Measurements from ENCODE around the gene NDEL1.

NDEL1 gene

GRCh38 chr17:8488901-8489300 lies 53.2 kb downstream of the NDEL1 start:
- no peak for DNase-seq (ENCODE audit: low spot score in 2 of 2)
- H3K27ac Mint-ChIP-seq, result no peak overlapping the region
- no peak overlapping the region for H3K4me3 Mint-ChIP-seq
- H3K4me1 Mint-ChIP-seq, result no peaks in the 10 kb centered on the region
- peaks cover 5% of the 10 kb centered on the region for H3K36me3 Mint-ChIP-seq
- H3K9me3 Mint-ChIP-seq, result no peaks in the 10 kb centered on the region
- no peak for ATAC-seq

GRCh38 chr17:8489841-8490240 lies 54.2 kb downstream of the NDEL1 start:
- Mint-ChIP-seq H3K27ac (no peak overlapping the region), H3K36me3 (peaks cover 5% of the 10 kb centered on the region), H3K4me1 (no peaks in the 10 kb centered on the region), H3K9me3 (peaks cover 3% of the 10 kb centered on the region), H3K4me3 (no peak overlapping the region)
- DNase-seq (ENCODE audit: low spot score in 2 of 2) (no peak), ATAC-seq (no peak)

- Mint-ChIP-seq H3K9me3 (peaks cover 3% of the 10 kb centered on the region), H3K36me3 (peaks cover 5% of the 10 kb centered on the region), H3K4me3 (no peak overlapping the region), H3K4me1 (no peaks in the 10 kb centered on the region), H3K27ac (no peak overlapping the region)
- ATAC-seq, result no peak
- no peak for DNase-seq (ENCODE audit: low spot score in 2 of 2)
Measured at GRCh38 chr17:8490256-8491023, 54.8 kb downstream of the NDEL1 start.

GRCh38 chr17:8492121-8492520 lies 56.4 kb downstream of the NDEL1 start:
- Mint-ChIP-seq H3K36me3 (peaks cover 5% of the 10 kb centered on the region), H3K9me3 (peaks cover 3% of the 10 kb centered on the region), H3K4me3 (no peak overlapping the region), H3K4me1 (no peaks in the 10 kb centered on the region), H3K27ac (no peak overlapping the region)
- ATAC-seq (no peak), DNase-seq (ENCODE audit: low spot score in 2 of 2) (no peak)

GRCh38 chr17:8494021-8494420 lies 58.3 kb downstream of the NDEL1 start:
- peak overlapping the region; percentile 12 for H3K27ac Mint-ChIP-seq
- no peak overlapping the region for H3K4me3 Mint-ChIP-seq
- H3K9me3 Mint-ChIP-seq, result peaks cover 3% of the 10 kb centered on the region
- DNase-seq (ENCODE audit: low spot score in 2 of 2), result no peak
- no peak for ATAC-seq
- no peaks in the 10 kb centered on the region for H3K36me3 Mint-ChIP-seq
- no peaks in the 10 kb centered on the region for H3K4me1 Mint-ChIP-seq

GRCh38 chr17:8494506-8495111 lies 58.9 kb downstream of the NDEL1 start:
- DNase-seq (ENCODE audit: low spot score in 2 of 2), result no peak
- H3K9me3 Mint-ChIP-seq, result peaks cover 3% of the 10 kb centered on the region
- H3K36me3 Mint-ChIP-seq, result no peaks in the 10 kb centered on the region
- no peak overlapping the region for H3K4me3 Mint-ChIP-seq
- no peak for ATAC-seq
- H3K27ac Mint-ChIP-seq, result peak overlapping the region; percentile 12
- no peaks in the 10 kb centered on the region for H3K4me1 Mint-ChIP-seq

- no peaks in the 10 kb centered on the region for H3K4me1 Mint-ChIP-seq
- no peak for DNase-seq (ENCODE audit: low spot score in 2 of 2)
- H3K36me3 Mint-ChIP-seq, result no peaks in the 10 kb centered on the region
- peaks cover 3% of the 10 kb centered on the region for H3K9me3 Mint-ChIP-seq
- no peak overlapping the region for H3K27ac Mint-ChIP-seq
- H3K4me3 Mint-ChIP-seq, result no peak overlapping the region
- ATAC-seq, result no peak
Measured at GRCh38 chr17:8496081-8496480, 60.4 kb downstream of the NDEL1 start.

GRCh38 chr17:8499171-8499570 lies 63.5 kb downstream of the NDEL1 start:
- DNase-seq (ENCODE audit: low spot score in 2 of 2) (no peak), ATAC-seq (no peak)
- no peak overlapping the region for H3K27ac Mint-ChIP-seq
- H3K4me1 Mint-ChIP-seq, result no peaks in the 10 kb centered on the region
- H3K36me3 Mint-ChIP-seq, result no peaks in the 10 kb centered on the region
- H3K9me3 Mint-ChIP-seq, result peaks cover 1% of the 10 kb centered on the region
- H3K4me3 Mint-ChIP-seq, result no peak overlapping the region

GRCh38 chr17:8499614-8500013 lies 63.9 kb downstream of the NDEL1 start:
- ATAC-seq (no peak), DNase-seq (ENCODE audit: low spot score in 2 of 2) (no peak)
- no peaks in the 10 kb centered on the region for H3K9me3 Mint-ChIP-seq

GRCh38 chr17:8500609-8501008 lies 64.9 kb downstream of the NDEL1 start:
- Mint-ChIP-seq H3K36me3 (no peaks in the 10 kb centered on the region), H3K9me3 (no peaks in the 10 kb centered on the region), H3K27ac (no peak overlapping the region), H3K4me1 (no peaks in the 10 kb centered on the region), H3K4me3 (no peak overlapping the region)
- DNase-seq (ENCODE audit: low spot score in 2 of 2) (no peak), ATAC-seq (no peak)

More at GRCh38 chr17:8499614-8500013, 63.9 kb downstream of the NDEL1 start:
- Mint-ChIP-seq H3K27ac (no peak overlapping the region), H3K4me1 (no peaks in the 10 kb centered on the region), H3K36me3 (no peaks in the 10 kb centered on the region), H3K4me3 (no peak overlapping the region)

- ATAC-seq, result no peak
- H3K36me3 Mint-ChIP-seq, result no peaks in the 10 kb centered on the region
- no peak for DNase-seq (ENCODE audit: low spot score in 2 of 2)
Measured at GRCh38 chr17:8502126-8502525, 66.4 kb downstream of the NDEL1 start.

GRCh38 chr17:8503368-8503767 lies 67.7 kb downstream of the NDEL1 start:
- ATAC-seq (no peak), DNase-seq (ENCODE audit: low spot score in 2 of 2) (no peak)
- H3K27ac Mint-ChIP-seq, result no peak overlapping the region
- H3K36me3 Mint-ChIP-seq, result no peaks in the 10 kb centered on the region
- no peaks in the 10 kb centered on the region for H3K9me3 Mint-ChIP-seq
- H3K4me1 Mint-ChIP-seq, result no peaks in the 10 kb centered on the region
- H3K4me3 Mint-ChIP-seq, result no peak overlapping the region

More at GRCh38 chr17:8502126-8502525, 66.4 kb downstream of the NDEL1 start:
- Mint-ChIP-seq H3K4me3 (no peak overlapping the region), H3K27ac (no peak overlapping the region), H3K9me3 (no peaks in the 10 kb centered on the region), H3K4me1 (no peaks in the 10 kb centered on the region)

- DNase-seq (ENCODE audit: low spot score in 2 of 2) (no peak), ATAC-seq (no peak)
- no peak overlapping the region for H3K27ac Mint-ChIP-seq
- H3K4me1 Mint-ChIP-seq, result no peaks in the 10 kb centered on the region
- no peak overlapping the region for H3K4me3 Mint-ChIP-seq
- H3K9me3 Mint-ChIP-seq, result no peaks in the 10 kb centered on the region
- no peaks in the 10 kb centered on the region for H3K36me3 Mint-ChIP-seq
Measured at GRCh38 chr17:8503807-8504206, 68.1 kb downstream of the NDEL1 start.

GRCh38 chr17:8504460-8505207 lies 69.0 kb downstream of the NDEL1 start:
- no peaks in the 10 kb centered on the region for H3K9me3 Mint-ChIP-seq
- no peak for DNase-seq (ENCODE audit: low spot score in 2 of 2)
- ATAC-seq, result no peak
- H3K4me1 Mint-ChIP-seq, result no peaks in the 10 kb centered on the region
- H3K36me3 Mint-ChIP-seq, result no peaks in the 10 kb centered on the region
- no peak overlapping the region for H3K4me3 Mint-ChIP-seq
- H3K27ac Mint-ChIP-seq, result no peak overlapping the region

GRCh38 chr17:8506145-8506544 lies 70.5 kb downstream of the NDEL1 start:
- Mint-ChIP-seq H3K9me3 (no peaks in the 10 kb centered on the region), H3K4me3 (no peak overlapping the region), H3K4me1 (no peaks in the 10 kb centered on the region), H3K36me3 (no peaks in the 10 kb centered on the region), H3K27ac (no peak overlapping the region)
- DNase-seq (ENCODE audit: low spot score in 2 of 2) (no peak), ATAC-seq (no peak)

- no peak for DNase-seq (ENCODE audit: low spot score in 2 of 2)
- Mint-ChIP-seq H3K27ac (peak overlapping the region; percentile 59), H3K36me3 (no peaks in the 10 kb centered on the region), H3K9me3 (no peaks in the 10 kb centered on the region), H3K4me1 (no peaks in the 10 kb centered on the region), H3K4me3 (no peak overlapping the region)
- ATAC-seq, result no peak
Measured at GRCh38 chr17:8514801-8515200, 79.1 kb downstream of the NDEL1 start.

Measured in stimulated activated effector memory CD8-positive, alpha-beta T cell treated with anti-CD3 and anti-CD28 coated beads, Interleukin-12 subunit alpha, Interleukin-12 subunit beta, amount 100 ng/mL, for 72 hours (primary cell).